Measurements from ENCODE around the gene TMEM40.

DNA sequence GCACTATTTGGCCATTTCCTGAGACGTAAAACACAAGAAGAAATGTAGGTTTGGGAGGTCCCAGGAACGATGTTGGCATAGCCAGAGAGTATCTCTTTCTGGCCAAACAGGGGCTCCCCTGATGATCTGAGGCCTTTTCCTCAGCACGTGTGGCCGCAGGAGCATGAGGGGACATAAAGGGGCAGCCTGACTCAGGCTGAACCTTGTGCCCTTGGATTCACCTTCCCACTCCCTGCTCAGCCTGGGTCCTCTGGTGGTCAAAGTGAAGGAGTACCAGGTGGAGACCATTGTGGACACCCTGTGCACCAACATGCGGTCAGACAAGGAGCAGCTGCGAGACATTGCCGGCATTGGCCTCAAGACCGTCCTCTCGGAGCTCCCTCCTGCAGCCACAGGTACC is 48.0 kb upstream of the TMEM40 start:
- TF ChIP-seq, protein P1, sequence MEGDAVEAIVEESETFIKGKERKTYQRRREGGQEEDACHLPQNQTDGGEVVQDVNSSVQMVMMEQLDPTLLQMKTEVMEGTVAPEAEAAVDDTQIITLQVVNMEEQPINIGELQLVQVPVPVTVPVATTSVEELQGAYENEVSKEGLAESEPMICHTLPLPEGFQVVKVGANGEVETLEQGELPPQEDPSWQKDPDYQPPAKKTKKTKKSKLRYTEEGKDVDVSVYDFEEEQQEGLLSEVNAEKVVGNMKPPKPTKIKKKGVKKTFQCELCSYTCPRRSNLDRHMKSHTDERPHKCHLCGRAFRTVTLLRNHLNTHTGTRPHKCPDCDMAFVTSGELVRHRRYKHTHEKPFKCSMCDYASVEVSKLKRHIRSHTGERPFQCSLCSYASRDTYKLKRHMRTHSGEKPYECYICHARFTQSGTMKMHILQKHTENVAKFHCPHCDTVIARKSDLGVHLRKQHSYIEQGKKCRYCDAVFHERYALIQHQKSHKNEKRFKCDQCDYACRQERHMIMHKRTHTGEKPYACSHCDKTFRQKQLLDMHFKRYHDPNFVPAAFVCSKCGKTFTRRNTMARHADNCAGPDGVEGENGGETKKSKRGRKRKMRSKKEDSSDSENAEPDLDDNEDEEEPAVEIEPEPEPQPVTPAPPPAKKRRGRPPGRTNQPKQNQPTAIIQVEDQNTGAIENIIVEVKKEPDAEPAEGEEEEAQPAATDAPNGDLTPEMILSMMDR (conservative IDR thresholded peaks at IDR 0.05; ENCODE audit: low read length), result no peak
- no peak for TF ChIP-seq EZH2phosphoT487 (IDR thresholded peaks at IDR 0.05; ENCODE audit: borderline replicate concordance)
